Measurements from ENCODE around the gene HOXC5. TPM values are rescaled to one million over a fixed set of nuclear protein-coding genes. Genes with fewer than 3 reads are reported as not detected.
"Not testable (repeated sequence)": the region's sequence is repeated elsewhere in the genome, so short reads cannot be mapped to it uniquely, and the experiment has no call there.

The HOXC5 gene
- total and polyA plus RNA-seq, 2 donors (not counting 1 experiment from before 2014, with no cell fraction given) = not detected

GRCh38 chr12:54040648-54041047 lies 7.8 kb downstream of the HOXC5 start:
- no CpG with 5 or more reads among the region's 3 CpGs for WGBS (ENCODE audit: insufficient coverage)
- ChIA-PET CTCF (interaction anchor here (0.9 to 1.5 kb wide), 4 partner anchors 8 to 155 kb away, joined by 3 to 9 read pairs (median 3); partner anchors contain the start of genes HOXC4 and HOXC5), POLR2A (no interaction called here)
- Mint-ChIP-seq H3K9me3 (ENCODE audit: insufficient read depth) (no peaks in the 10 kb centered on the region), H3K27ac (no peak overlapping the region), H3K4me3 (no peak overlapping the region), H3K27me3 (peaks cover 84% of the 10 kb centered on the region), H3K4me1 (no peaks in the 10 kb centered on the region)
- intact Hi-C loops (cut with micrococcal nuclease) = no loop called here
- H3K9ac ChIP-seq (ENCODE audit: low read length) = no peak overlapping the region
- H3K36me3 ChIP-seq (replicated peaks in 1 of 2; ENCODE audit: control extremely low read depth in 1 of 2, control insufficient read depth in 1 of 2, extremely low read depth in 1 of 2, insufficient read depth in 2 of 2, low read length in 1 of 2) = no peaks in the 10 kb centered on the region
- TF ChIP-seq EZH2 (IDR thresholded peaks at IDR 0.05; ENCODE audit: borderline replicate concordance, insufficient read depth, low read depth, low read length, poor library complexity, severe bottlenecking) (no peak), CTCF (IDR thresholded peaks at IDR 0.05) (no peak)
- no peak for DNase-seq
- peaks cover 0 to 3% of the 10 kb centered on the region in 2 donors for H3K4me1 ChIP-seq (ENCODE audit: control insufficient read depth in 2 of 2, insufficient read depth in 2 of 2, low read length in 2 of 2)
- H2AFZ ChIP-seq (ENCODE audit: insufficient read depth, low read depth, low read length, poor library complexity, severe bottlenecking) = no peak overlapping the region
- H4K20me1 ChIP-seq (ENCODE audit: control insufficient read depth, insufficient read depth, low read length, poor library complexity, severe bottlenecking) = no peaks in the 10 kb centered on the region
- peaks cover 2 to 87% (median 64%) of the 10 kb centered on the region in 4 experiments for H3K27me3 ChIP-seq (replicated peaks in 1 of 4; ENCODE audit: control extremely low read depth in 1 of 4, control insufficient read depth in 3 of 4, insufficient read depth in 4 of 4, low read length in 3 of 4)
- H3K9me3 ChIP-seq (ENCODE audit: control extremely low read depth in 1 of 3, control insufficient read depth in 2 of 3, insufficient read depth in 1 of 3, low read length in 2 of 3) = peaks cover 0 to 10% (median 0%) of the 10 kb centered on the region in 3 donors
- H3K79me2 ChIP-seq (ENCODE audit: control insufficient read depth, insufficient read depth, low read length) = no peaks in the 10 kb centered on the region
- no peak for ATAC-seq (ENCODE audit: low read depth)
- H3K4me2 ChIP-seq (replicated peaks; ENCODE audit: low read depth, low read length, poor library complexity, severe bottlenecking) = no peak overlapping the region
- H3K4me3 ChIP-seq (ENCODE audit: control extremely low read depth in 1 of 5, extremely low read depth in 1 of 5, insufficient read depth in 1 of 5, low read depth in 2 of 5, low read length in 4 of 5) = no peak overlapping the region
- H3K27ac ChIP-seq (ENCODE audit: low read length in 2 of 2) = no peak overlapping the region

GRCh38 chr12:54041097-54041690 lies 8.3 kb downstream of the HOXC5 start:
- Histone ChIP-seq H4K20me1 (ENCODE audit: control insufficient read depth, insufficient read depth, low read length, poor library complexity, severe bottlenecking) (no peaks in the 10 kb centered on the region), H3K27me3 (replicated peaks in 1 of 4; ENCODE audit: control extremely low read depth in 1 of 4, control insufficient read depth in 3 of 4, insufficient read depth in 4 of 4, low read length in 3 of 4) (peaks cover 2 to 87% (median 69%) of the 10 kb centered on the region in 4 experiments), H3K9me3 (ENCODE audit: control extremely low read depth in 1 of 3, control insufficient read depth in 2 of 3, insufficient read depth in 1 of 3, low read length in 2 of 3) (peaks cover 0 to 10% (median 0%) of the 10 kb centered on the region in 3 donors), H3K36me3 (replicated peaks in 1 of 2; ENCODE audit: control extremely low read depth in 1 of 2, control insufficient read depth in 1 of 2, extremely low read depth in 1 of 2, insufficient read depth in 2 of 2, low read length in 1 of 2) (no peaks in the 10 kb centered on the region), H3K9ac (ENCODE audit: low read length) (no peak overlapping the region), H3K4me1 (ENCODE audit: control insufficient read depth in 2 of 2, insufficient read depth in 2 of 2, low read length in 2 of 2) (peaks cover 0 to 3% of the 10 kb centered on the region in 2 donors), H2AFZ (ENCODE audit: insufficient read depth, low read depth, low read length, poor library complexity, severe bottlenecking) (no peak overlapping the region), H3K79me2 (ENCODE audit: control insufficient read depth, insufficient read depth, low read length) (no peaks in the 10 kb centered on the region), H3K4me2 (replicated peaks; ENCODE audit: low read depth, low read length, poor library complexity, severe bottlenecking) (no peak overlapping the region), H3K27ac (ENCODE audit: low read length in 2 of 2) (no peak overlapping the region), H3K4me3 (ENCODE audit: control extremely low read depth in 1 of 5, extremely low read depth in 1 of 5, insufficient read depth in 1 of 5, low read depth in 2 of 5, low read length in 4 of 5) (no peak overlapping the region)
- no peak for ATAC-seq (ENCODE audit: low read depth)
- ChIA-PET POLR2A (interaction anchor here (0.5 kb wide), 1 partner anchor 18 kb away, joined by 3 read pairs; no protein-coding TSS in a partner anchor), CTCF (interaction anchor here (0.8 to 1.5 kb wide), 5 partner anchors 8 to 154 kb away, joined by 3 to 9 read pairs (median 3); partner anchors contain the start of genes HOXC4 and HOXC5)
- Mint-ChIP-seq H3K4me3 (no peak overlapping the region), H3K27ac (no peak overlapping the region), H3K9me3 (ENCODE audit: insufficient read depth) (no peaks in the 10 kb centered on the region), H3K4me1 (no peaks in the 10 kb centered on the region), H3K27me3 (peaks cover 84% of the 10 kb centered on the region)
- no peak for DNase-seq
- intact Hi-C loops (cut with micrococcal nuclease) = no loop called here
- no peak for TF ChIP-seq EZH2 (IDR thresholded peaks at IDR 0.05; ENCODE audit: borderline replicate concordance, insufficient read depth, low read depth, low read length, poor library complexity, severe bottlenecking)
- no peak for TF ChIP-seq CTCF (IDR thresholded peaks at IDR 0.05)
- 71% methylated on average over 1 of the region's 2 CpGs for WGBS (ENCODE audit: insufficient coverage)

GRCh38 chr12:54042033-54042432 lies 9.2 kb downstream of the HOXC5 start:
- WGBS (ENCODE audit: insufficient coverage) = 70% methylated on average over 5 of the region's 6 CpGs
- H3K9me3 Mint-ChIP-seq (ENCODE audit: insufficient read depth); H3K9ac ChIP-seq (ENCODE audit: low read length); H3K4me3 ChIP-seq (ENCODE audit: control extremely low read depth in 1 of 5, extremely low read depth in 1 of 5, insufficient read depth in 1 of 5, low read depth in 2 of 5, low read length in 4 of 5); H3K27ac Mint-ChIP-seq; H3K4me2 ChIP-seq (replicated peaks; ENCODE audit: low read depth, low read length, poor library complexity, severe bottlenecking); DNase-seq; H3K4me3 Mint-ChIP-seq; H3K27ac ChIP-seq (ENCODE audit: low read length in 2 of 2); H3K36me3 ChIP-seq (replicated peaks in 1 of 2; ENCODE audit: control extremely low read depth in 1 of 2, control insufficient read depth in 1 of 2, extremely low read depth in 1 of 2, insufficient read depth in 2 of 2, low read length in 1 of 2); H3K79me2 ChIP-seq (ENCODE audit: control insufficient read depth, insufficient read depth, low read length); H3K4me1 Mint-ChIP-seq; H4K20me1 ChIP-seq (ENCODE audit: control insufficient read depth, insufficient read depth, low read length, poor library complexity, severe bottlenecking); intact Hi-C loops (cut with micrococcal nuclease); H3K4me1 ChIP-seq (ENCODE audit: control insufficient read depth in 2 of 2, insufficient read depth in 2 of 2, low read length in 2 of 2); H2AFZ ChIP-seq (ENCODE audit: insufficient read depth, low read depth, low read length, poor library complexity, severe bottlenecking); ATAC-seq (ENCODE audit: low read depth); H3K9me3 ChIP-seq (ENCODE audit: control extremely low read depth in 1 of 3, control insufficient read depth in 2 of 3, insufficient read depth in 1 of 3, low read length in 2 of 3); POLR2A ChIA-PET: not testable (repeated sequence)
- H3K27me3 ChIP-seq (replicated peaks in 1 of 4; ENCODE audit: control extremely low read depth in 1 of 4, control insufficient read depth in 3 of 4, insufficient read depth in 4 of 4, low read length in 3 of 4) = peaks cover 2 to 87% (median 69%) of the 10 kb centered on the region in 4 experiments
- peaks cover 87% of the 10 kb centered on the region for H3K27me3 Mint-ChIP-seq
- CTCF ChIA-PET = interaction anchor here (1.3 kb wide), 1 partner anchor 9 kb away, joined by 9 read pairs; the partner anchor contains the start of gene HOXC5
